HG02763 (cell line): ENCODE results near the gene RPAP3.
A peak's percentile ranks its signal among the peaks of the same experiment; 100 is the strongest.

Experiments
- ATAC-seq: cut with Tn5 transposase; IDR thresholded peaks from one replicate; pipeline ENCODE4 v1.9.1; 2021; ENCODE audit warnings: mild to moderate bottlenecking, moderate library complexity; ENCODE audit not compliant: unreplicated experiment

RPAP3 gene, protein sequence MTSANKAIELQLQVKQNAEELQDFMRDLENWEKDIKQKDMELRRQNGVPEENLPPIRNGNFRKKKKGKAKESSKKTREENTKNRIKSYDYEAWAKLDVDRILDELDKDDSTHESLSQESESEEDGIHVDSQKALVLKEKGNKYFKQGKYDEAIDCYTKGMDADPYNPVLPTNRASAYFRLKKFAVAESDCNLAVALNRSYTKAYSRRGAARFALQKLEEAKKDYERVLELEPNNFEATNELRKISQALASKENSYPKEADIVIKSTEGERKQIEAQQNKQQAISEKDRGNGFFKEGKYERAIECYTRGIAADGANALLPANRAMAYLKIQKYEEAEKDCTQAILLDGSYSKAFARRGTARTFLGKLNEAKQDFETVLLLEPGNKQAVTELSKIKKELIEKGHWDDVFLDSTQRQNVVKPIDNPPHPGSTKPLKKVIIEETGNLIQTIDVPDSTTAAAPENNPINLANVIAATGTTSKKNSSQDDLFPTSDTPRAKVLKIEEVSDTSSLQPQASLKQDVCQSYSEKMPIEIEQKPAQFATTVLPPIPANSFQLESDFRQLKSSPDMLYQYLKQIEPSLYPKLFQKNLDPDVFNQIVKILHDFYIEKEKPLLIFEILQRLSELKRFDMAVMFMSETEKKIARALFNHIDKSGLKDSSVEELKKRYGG

GRCh38 chr12:47705566-47706425 lies at the start of gene RPAP3:
RPAP3 (minus strand) TSS chr12:47706030; CDS start chr12:47702840, 3,190 bp downstream.
- peak; percentile 82 for ATAC-seq

DNA sequence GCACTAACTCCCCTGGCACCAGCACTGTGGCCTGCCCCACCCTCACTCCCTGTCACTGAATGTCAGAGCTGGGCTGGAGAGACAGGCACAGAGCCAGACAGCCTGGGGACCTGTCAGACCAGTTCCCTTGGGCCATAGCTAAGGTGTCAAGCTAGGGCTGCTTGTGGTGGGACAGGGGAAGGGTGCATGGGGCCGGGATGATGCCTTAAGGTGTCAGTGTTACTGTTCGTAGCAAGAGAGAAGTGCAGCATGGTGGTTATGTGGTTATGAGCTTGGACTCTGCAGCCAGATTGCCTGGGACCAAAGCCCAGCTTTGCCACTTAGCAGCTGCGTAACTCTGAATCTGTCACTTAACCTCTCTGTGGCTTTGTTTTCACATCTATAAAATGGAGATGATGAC lies 49.1 kb upstream of the RPAP3 start:
- ATAC-seq: no peak

- ATAC-seq: no peak
Observed at GRCh38 chr12:47754126-47754525, 48.3 kb upstream of the RPAP3 start.

GRCh38 chr12:47753021-47754001 lies 47.5 kb upstream of the RPAP3 start:
- no peak for ATAC-seq

DNA sequence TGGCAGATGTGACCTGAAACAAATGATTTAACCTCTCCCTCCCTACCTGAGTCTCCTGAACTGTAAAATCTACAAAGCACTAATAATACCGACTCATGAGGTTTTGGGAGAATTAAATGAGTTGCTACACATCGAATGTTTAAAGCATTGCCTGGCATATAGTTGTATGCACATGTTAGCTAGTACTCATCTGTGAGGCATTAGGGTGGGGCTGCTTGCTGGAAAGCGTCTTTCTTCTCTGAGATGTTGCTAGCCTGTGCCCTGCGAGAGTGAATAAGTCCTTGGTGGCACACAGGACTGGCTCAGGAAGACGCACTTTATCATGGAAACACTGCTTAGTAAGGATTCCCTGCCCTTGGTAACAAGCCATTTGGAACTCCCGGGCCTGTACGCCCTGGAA lies 46.7 kb upstream of the RPAP3 start:
- no peak for ATAC-seq

- ATAC-seq: no peak
Observed at GRCh38 chr12:47752121-47752520, 46.3 kb upstream of the RPAP3 start.

- no peak for ATAC-seq
Observed at GRCh38 chr12:47751561-47751960, 45.7 kb upstream of the RPAP3 start.

- ATAC-seq: no peak
Observed at GRCh38 chr12:47750916-47751470, 45.2 kb upstream of the RPAP3 start.

GRCh38 chr12:47750229-47750798 lies 44.5 kb upstream of the RPAP3 start:
- ATAC-seq: no peak

- ATAC-seq: no peak
Observed at GRCh38 chr12:47748899-47749298, 43.1 kb upstream of the RPAP3 start.

GRCh38 chr12:47748507-47748828 lies 42.6 kb upstream of the RPAP3 start:
- ATAC-seq: no peak

DNA sequence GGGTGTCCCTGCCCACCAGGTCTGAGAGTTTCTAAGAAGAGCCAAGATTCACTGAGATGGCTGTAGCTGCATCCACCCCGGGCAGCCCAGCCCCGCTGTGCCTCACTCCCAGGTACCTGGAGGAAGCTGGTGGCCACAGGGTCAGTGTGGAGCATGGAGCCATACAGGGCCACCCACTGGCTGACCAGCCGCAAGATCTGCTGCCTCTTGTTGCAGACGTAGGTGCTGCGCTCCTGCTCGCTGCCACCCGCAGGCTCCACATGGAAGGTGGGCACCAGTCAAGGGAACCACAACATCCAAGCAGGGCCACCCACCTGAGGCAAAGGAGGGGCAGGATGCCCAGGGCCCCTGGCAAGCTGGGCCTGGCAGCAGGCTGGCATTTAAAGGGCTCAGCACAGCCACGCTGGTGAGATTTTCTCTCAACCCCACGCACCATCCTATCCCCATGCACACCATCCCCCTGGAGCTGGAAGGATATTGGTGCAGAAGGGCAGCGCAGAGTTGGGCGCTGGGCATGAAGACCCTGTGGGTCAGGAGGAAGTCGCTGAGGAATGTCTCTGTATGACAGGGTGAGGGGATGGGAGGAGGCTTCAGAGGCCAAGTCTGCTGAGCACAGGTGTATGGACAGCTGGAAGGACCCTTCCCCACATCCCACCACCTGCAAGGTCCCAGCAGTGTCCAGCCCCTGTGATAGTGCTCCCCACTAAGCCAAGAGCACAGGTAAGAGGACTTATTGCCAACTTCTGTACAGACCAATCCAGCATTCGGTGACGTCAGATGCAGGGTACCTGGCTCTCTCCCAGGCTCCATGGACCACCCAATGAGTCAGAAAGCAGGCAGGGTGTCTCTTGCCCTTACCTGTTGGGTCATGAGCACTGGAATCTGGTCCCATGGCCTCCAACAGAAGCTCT lies 42.0 kb upstream of the RPAP3 start:
- no peak for ATAC-seq

DNA sequence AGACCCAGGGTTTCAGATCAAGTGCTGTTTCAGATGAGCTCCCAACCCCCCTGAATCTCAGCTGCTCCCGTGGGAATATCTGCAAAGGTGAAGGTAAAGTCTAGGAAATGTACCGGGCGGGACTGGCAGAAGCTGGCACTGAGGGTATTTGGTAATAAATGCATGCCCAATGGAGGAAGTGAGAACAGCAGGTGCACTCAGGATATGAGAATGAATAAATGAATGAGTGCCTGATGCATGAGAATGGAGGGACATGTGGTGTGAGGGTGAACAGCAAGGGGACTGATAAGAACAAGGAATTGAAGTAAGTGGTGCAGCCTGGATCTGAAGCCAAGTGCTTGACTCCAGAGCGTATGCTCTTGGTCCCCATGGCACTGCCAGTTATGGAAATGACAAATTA lies 41.3 kb upstream of the RPAP3 start:
- ATAC-seq: no peak

GRCh38 chr12:47746523-47746922 lies 40.7 kb upstream of the RPAP3 start:
- ATAC-seq: no peak

DNA sequence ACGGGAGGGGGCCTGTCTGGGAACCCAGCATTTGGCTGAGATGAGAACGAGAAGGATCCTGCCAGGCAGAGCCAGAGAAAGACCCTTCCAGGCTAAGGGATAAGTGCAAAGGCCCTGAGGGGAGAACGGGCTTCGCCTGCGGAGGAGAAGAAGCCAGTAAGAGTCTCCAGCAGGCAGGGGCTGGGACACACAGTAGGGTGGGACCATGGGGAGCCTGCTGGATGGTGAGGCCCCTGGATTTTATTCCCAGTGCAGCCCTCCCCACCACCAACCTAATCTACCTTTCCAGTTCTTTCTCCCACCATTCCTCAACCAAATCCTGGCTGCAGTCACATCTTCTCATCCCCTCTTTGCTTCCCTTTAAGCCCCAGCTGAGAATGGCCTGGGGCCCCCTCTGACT lies 40.2 kb upstream of the RPAP3 start:
- no peak for ATAC-seq

GRCh38 chr12:47745485-47746041 lies 39.7 kb upstream of the RPAP3 start:
- ATAC-seq: no peak

GRCh38 chr12:47744778-47745436 lies 39.1 kb upstream of the RPAP3 start:
- no peak for ATAC-seq
